Activated naive CD8-positive, alpha-beta T cell treated with anti-CD3 and anti-CD28 coated beads, Interleukin-2, amount 50 U/mL, for 24 hours (primary cell): ENCODE results near the gene LCE2B.
"Not testable (repeated sequence)": the region's sequence is repeated elsewhere in the genome, so short reads cannot be mapped to it uniquely, and the experiment has no call there.

ENCODE experiments used
- ATAC-seq: fragments of 150-1000 bp; cut with Tn5 transposase; one replicate; pipeline ENCODE4 v1.10.0; 2021
- DNase-seq: peaks from one replicate; pipeline ENCODE4 v3.0.0; 2021
- H3K27ac Mint-ChIP-seq: one replicate; pipeline ENCODE4 v1.8.0; 2021; ENCODE audit warnings: mild to moderate bottlenecking, mixed read lengths
- H3K27me3 Mint-ChIP-seq: one replicate; pipeline ENCODE4 v1.8.0; 2021; ENCODE audit warnings: mixed read lengths
- H3K36me3 Mint-ChIP-seq: one replicate; pipeline ENCODE4 v1.8.0; 2021; ENCODE audit warnings: low read depth, mixed read lengths
- H3K4me1 Mint-ChIP-seq: one replicate; pipeline ENCODE4 v1.8.0; 2021; ENCODE audit warnings: mixed read lengths
- H3K4me3 Mint-ChIP-seq: one replicate; pipeline ENCODE4 v1.8.0; 2021; ENCODE audit warnings: mild to moderate bottlenecking, moderate library complexity, mixed read lengths
- H3K9me3 Mint-ChIP-seq: one replicate; pipeline ENCODE4 v1.8.0; 2021; ENCODE audit warnings: mixed read lengths

LCE2B gene

GRCh38 chr1:152685823-152686222 is at the start of gene LCE2B:
Gene LCE2B (plus strand): TSS chr1:152686123. CDS start chr1:152686844, 721 bp downstream.
- H3K27ac Mint-ChIP-seq, H3K4me1 Mint-ChIP-seq, DNase-seq, H3K9me3 Mint-ChIP-seq, ATAC-seq, H3K4me3 Mint-ChIP-seq, H3K36me3 Mint-ChIP-seq: not testable (repeated sequence)
- peaks cover 19% of the 10 kb centered on the region for H3K27me3 Mint-ChIP-seq

- ATAC-seq (no peak), DNase-seq (no peak)
- no peaks in the 10 kb centered on the region for H3K4me1 Mint-ChIP-seq
- H3K9me3 Mint-ChIP-seq = peaks cover 7% of the 10 kb centered on the region
- H3K27ac Mint-ChIP-seq = no peak overlapping the region
- peaks cover 2% of the 10 kb centered on the region for H3K27me3 Mint-ChIP-seq
- H3K36me3 Mint-ChIP-seq = no peaks in the 10 kb centered on the region
- no peak overlapping the region for H3K4me3 Mint-ChIP-seq
Measured at GRCh38 chr1:152640351-152640750, 45.6 kb upstream of the LCE2B start.

GRCh38 chr1:152643945-152644344 is 42.0 kb upstream of the LCE2B start:
- DNase-seq = no peak
- H3K27me3 Mint-ChIP-seq = peaks cover 14% of the 10 kb centered on the region
- ATAC-seq = no peak
- H3K36me3 Mint-ChIP-seq = no peaks in the 10 kb centered on the region
- no peak overlapping the region for H3K27ac Mint-ChIP-seq
- H3K4me1 Mint-ChIP-seq = no peaks in the 10 kb centered on the region
- H3K9me3 Mint-ChIP-seq = peaks cover 6% of the 10 kb centered on the region
- H3K4me3 Mint-ChIP-seq = no peak overlapping the region

- no peak overlapping the region for H3K27ac Mint-ChIP-seq
- no peaks in the 10 kb centered on the region for H3K36me3 Mint-ChIP-seq
- H3K4me1 Mint-ChIP-seq = no peaks in the 10 kb centered on the region
- DNase-seq (no peak), ATAC-seq (no peak)
- H3K4me3 Mint-ChIP-seq = no peak overlapping the region
- peaks cover 17% of the 10 kb centered on the region for H3K27me3 Mint-ChIP-seq
- H3K9me3 Mint-ChIP-seq = no peaks in the 10 kb centered on the region
Measured at GRCh38 chr1:152645146-152645545, 40.8 kb upstream of the LCE2B start.

GRCh38 chr1:152646656-152647055 is 39.3 kb upstream of the LCE2B start:
- no peaks in the 10 kb centered on the region for H3K9me3 Mint-ChIP-seq
- H3K36me3 Mint-ChIP-seq = no peaks in the 10 kb centered on the region
- H3K4me3 Mint-ChIP-seq = no peak overlapping the region
- no peak overlapping the region for H3K27ac Mint-ChIP-seq
- no peaks in the 10 kb centered on the region for H3K4me1 Mint-ChIP-seq
- ATAC-seq (no peak), DNase-seq (no peak)
- peaks cover 19% of the 10 kb centered on the region for H3K27me3 Mint-ChIP-seq

GRCh38 chr1:152654110-152654509 is 31.8 kb upstream of the LCE2B start:
- no peak overlapping the region for H3K27ac Mint-ChIP-seq
- H3K4me1 Mint-ChIP-seq = peaks cover 3% of the 10 kb centered on the region
- peak; percentile 62 for DNase-seq
- no peaks in the 10 kb centered on the region for H3K36me3 Mint-ChIP-seq
- H3K9me3 Mint-ChIP-seq = no peaks in the 10 kb centered on the region
- H3K4me3 Mint-ChIP-seq = no peak overlapping the region
- ATAC-seq = no peak
- peaks cover 14% of the 10 kb centered on the region for H3K27me3 Mint-ChIP-seq

- H3K27ac Mint-ChIP-seq = no peak overlapping the region
Measured at GRCh38 chr1:152656459-152656858, 29.5 kb upstream of the LCE2B start.

GRCh38 chr1:152657677-152658076 is 28.2 kb upstream of the LCE2B start:
- H3K4me3 Mint-ChIP-seq = no peak overlapping the region
- DNase-seq = no peak
- no peak for ATAC-seq
- H3K4me1 Mint-ChIP-seq = peaks cover 3% of the 10 kb centered on the region
- peaks cover 10% of the 10 kb centered on the region for H3K27me3 Mint-ChIP-seq
- no peaks in the 10 kb centered on the region for H3K9me3 Mint-ChIP-seq
- H3K27ac Mint-ChIP-seq = no peak overlapping the region
- H3K36me3 Mint-ChIP-seq = no peaks in the 10 kb centered on the region

More at GRCh38 chr1:152656459-152656858, 29.5 kb upstream of the LCE2B start:
- no peaks in the 10 kb centered on the region for H3K36me3 Mint-ChIP-seq
- no peak overlapping the region for H3K4me3 Mint-ChIP-seq
- no peak for ATAC-seq
- no peaks in the 10 kb centered on the region for H3K9me3 Mint-ChIP-seq
- no peak for DNase-seq
- H3K4me1 Mint-ChIP-seq = peaks cover 3% of the 10 kb centered on the region
- H3K27me3 Mint-ChIP-seq = peaks cover 10% of the 10 kb centered on the region

- H3K36me3 Mint-ChIP-seq = no peaks in the 10 kb centered on the region
- H3K27ac Mint-ChIP-seq = no peak overlapping the region
- DNase-seq (no peak), ATAC-seq (no peak)
- H3K4me1 Mint-ChIP-seq = peaks cover 3% of the 10 kb centered on the region
- H3K27me3 Mint-ChIP-seq = peaks cover 10% of the 10 kb centered on the region
- no peak overlapping the region for H3K4me3 Mint-ChIP-seq
- H3K9me3 Mint-ChIP-seq = no peaks in the 10 kb centered on the region
Measured at GRCh38 chr1:152658649-152659048, 27.3 kb upstream of the LCE2B start.

- Mint-ChIP-seq H3K9me3 (no peaks in the 10 kb centered on the region), H3K27me3 (peaks cover 12% of the 10 kb centered on the region), H3K4me1 (no peaks in the 10 kb centered on the region), H3K36me3 (no peaks in the 10 kb centered on the region), H3K4me3 (no peak within 1 kb of the TSS), H3K27ac (no peak within 1 kb of the TSS)
- DNase-seq (no peak), ATAC-seq (no peak)
Measured at GRCh38 chr1:152663098-152663497, 22.8 kb upstream of the LCE2B start, which contains the start of gene LCE2D. Gene LCE2D (plus strand): TSS chr1:152663380. CDS start chr1:152664106, 726 bp downstream.

GRCh38 chr1:152666171-152666570 is 19.8 kb upstream of the LCE2B start:
- H3K4me3 Mint-ChIP-seq, H3K9me3 Mint-ChIP-seq, ATAC-seq, H3K27ac Mint-ChIP-seq, H3K4me1 Mint-ChIP-seq, H3K36me3 Mint-ChIP-seq, DNase-seq: not testable (repeated sequence)
- peaks cover 10% of the 10 kb centered on the region for H3K27me3 Mint-ChIP-seq

- ATAC-seq (no peak), DNase-seq (no peak)
- no peaks in the 10 kb centered on the region for H3K9me3 Mint-ChIP-seq
- no peak overlapping the region for H3K27ac Mint-ChIP-seq
- peaks cover 11% of the 10 kb centered on the region for H3K27me3 Mint-ChIP-seq
- H3K4me3 Mint-ChIP-seq = no peak overlapping the region
- no peaks in the 10 kb centered on the region for H3K36me3 Mint-ChIP-seq
- H3K4me1 Mint-ChIP-seq = no peaks in the 10 kb centered on the region
Measured at GRCh38 chr1:152667648-152668047, 18.3 kb upstream of the LCE2B start.

GRCh38 chr1:152673016-152673415 is 12.9 kb upstream of the LCE2B start:
- H3K27ac Mint-ChIP-seq = no peak overlapping the region
- H3K27me3 Mint-ChIP-seq = peaks cover 6% of the 10 kb centered on the region
- H3K9me3 Mint-ChIP-seq = no peaks in the 10 kb centered on the region
- no peaks in the 10 kb centered on the region for H3K4me1 Mint-ChIP-seq
- DNase-seq = no peak
- H3K36me3 Mint-ChIP-seq = no peaks in the 10 kb centered on the region
- H3K4me3 Mint-ChIP-seq = no peak overlapping the region
- ATAC-seq = no peak

- not testable (repeated sequence) for H3K36me3 Mint-ChIP-seq, H3K27me3 Mint-ChIP-seq, ATAC-seq, H3K27ac Mint-ChIP-seq, H3K9me3 Mint-ChIP-seq, H3K4me3 Mint-ChIP-seq, H3K4me1 Mint-ChIP-seq, DNase-seq
Measured at GRCh38 chr1:152674983-152675382, 10.9 kb upstream of the LCE2B start, which contains the start of gene LCE2C. Gene LCE2C (plus strand): TSS chr1:152675279. CDS start chr1:152676016, 737 bp downstream.

GRCh38 chr1:152679459-152679858 is 6.5 kb upstream of the LCE2B start:
- H3K4me1 Mint-ChIP-seq = no peaks in the 10 kb centered on the region
- H3K36me3 Mint-ChIP-seq = no peaks in the 10 kb centered on the region
- no peak overlapping the region for H3K4me3 Mint-ChIP-seq
- ATAC-seq = no peak
- H3K27ac Mint-ChIP-seq = no peak overlapping the region
- DNase-seq = no peak
- peaks cover 11% of the 10 kb centered on the region for H3K27me3 Mint-ChIP-seq
- no peaks in the 10 kb centered on the region for H3K9me3 Mint-ChIP-seq

GRCh38 chr1:152681616-152682015 is 4.3 kb upstream of the LCE2B start:
- H3K4me1 Mint-ChIP-seq = no peaks in the 10 kb centered on the region
- no peak for ATAC-seq
- no peaks in the 10 kb centered on the region for H3K36me3 Mint-ChIP-seq
- no peak overlapping the region for H3K27ac Mint-ChIP-seq
- peaks cover 8% of the 10 kb centered on the region for H3K27me3 Mint-ChIP-seq
- no peak for DNase-seq
- no peak overlapping the region for H3K4me3 Mint-ChIP-seq
- no peaks in the 10 kb centered on the region for H3K9me3 Mint-ChIP-seq
